Gastrocnemius medialis (tissue), 4 donors: ENCODE data around the gene FCHSD1. TPM values are rescaled to one million over a fixed set of nuclear protein-coding genes. Genes with fewer than 3 reads are reported as not detected.

Source experiments
- ATAC-seq, 2 donors: fragments of 150-250 bp; one replicate each; pipeline ENCODE4 v1.9.1; 2016
- DNase-seq, 2 donors: peaks; one replicate each; pipeline ENCODE4 v3.0.0-alpha.2; 2019
- H3K27ac ChIP-seq, 4 donors: fragments of 200-600 bp; sonication (generic); 1 replicate in 1 of 4; 2 replicates in 3 of 4; pipeline ENCODE4 v1.5.1; 2016 to 2018; ENCODE audit warnings: mild to moderate bottlenecking in 2 of 4, moderate library complexity in 1 of 4
- H3K27me3 ChIP-seq, 3 donors: fragments of 200-600 bp; sonication (generic) in 2 of 3; 1 replicate in 1 of 3; 2 replicates in 2 of 3; pipeline versions ENCODE4 v1.5.1 to v1.6.0; 2016 to 2019; ENCODE audit warnings: mild to moderate bottlenecking in 1 of 3, moderate library complexity in 1 of 3
- H3K36me3 ChIP-seq, 2 donors: fragments of 200-600 bp; sonication (generic) in 1 of 2; one replicate each; pipeline ENCODE4 v1.5.1; 2017 to 2018
- H3K4me1 ChIP-seq, 2 donors: fragments of 200-600 bp; sonication (generic) in 1 of 2; one replicate each; pipeline ENCODE4 v1.5.1; 2016 to 2017; ENCODE audit warnings: mild to moderate bottlenecking in 2 of 2
- H3K4me3 ChIP-seq, 4 donors: fragments of 200-600 bp; sonication (generic) in 3 of 4; 1 replicate in 1 of 4; 2 replicates in 3 of 4; pipeline ENCODE4 v1.5.1; 2016 to 2019; ENCODE audit warnings: mild to moderate bottlenecking in 2 of 4
- H3K9me3 ChIP-seq, 3 donors: fragments of 200-600 bp; sonication (generic) in 2 of 3; 1 replicate in 1 of 3; 2 replicates in 2 of 3; pipeline ENCODE4 v1.5.1; 2016 to 2019
- CTCF ChIP-seq, 5 experiments: fragments of 450-650 bp in 3 of 5; fragments of 200-600 bp in 2 of 5; sonication (generic) in 2 of 5; IDR thresholded peaks in 4 of 5; conservative IDR thresholded peaks in 1 of 5; 1 replicate in 4 of 5; 2 replicates in 1 of 5; pipeline ENCODE4 v1.5.1; 2016 to 2019; ENCODE audit warnings: antibody characterized with exemption in 5 of 5, mild to moderate bottlenecking in 3 of 5, moderate library complexity in 3 of 5
- POLR2A ChIP-seq, 2 donors: fragments of 450-650 bp; IDR thresholded peaks; one replicate each; pipeline ENCODE4 v1.6.1; 2017; ENCODE audit warnings: antibody characterized with exemption in 2 of 2, mild to moderate bottlenecking in 2 of 2, moderate library complexity in 2 of 2
- in situ Hi-C, 4 donors: fragments of 200-750 bp; cut with MboI; loops; one replicate each; pipeline versions ENCODE4 v1.15.0 to v1.8.0; 2017; ENCODE audit warnings: low sequenced_read_pairs in 4 of 4
- intact Hi-C: fragments of 100-400 bp; cut with DNase I; formaldehyde crosslinking; loops from one replicate; pipeline ENCODE4 v1.15.1; 2023; ENCODE audit warnings: low total_unique reads
- total RNA-seq, 4 donors: library from RNA; depleted of rRNA; stranded (reverse); fragments of >200 nt; gene quantifications; one replicate each; pipeline versions ENCODE4 v1.1.0 to v1.2.3, GENCODE V29; 2016

Gene FCHSD1
- total RNA-seq, 4 donors from 2014 or later = 0.32 to 2.6 (median 0.65) TPM

GRCh38 chr5:141630570-141631140 is 20.6 kb downstream of the FCHSD1 start:
- H3K27ac ChIP-seq = no peak overlapping the region
- intact Hi-C loops (loop anchor here (5.0 kb wide), 1 partner anchor 38 kb away; no protein-coding TSS in a partner anchor), in situ Hi-C loops (loop anchor here in 1 of 4 donors (5.0 kb wide), 1 partner anchor 43 kb away; no protein-coding TSS in a partner anchor)
- H3K36me3 ChIP-seq = peaks cover 0 to 51% of the 10 kb centered on the region in 2 donors
- no peaks in the 10 kb centered on the region for H3K27me3 ChIP-seq
- H3K4me3 ChIP-seq = no peak overlapping the region
- ATAC-seq = no peak
- TF ChIP-seq CTCF (IDR thresholded peaks at IDR 0.05 in 4 of 5, conservative IDR thresholded peaks at IDR 0.05 in 1 of 5) = no peak
- TF ChIP-seq POLR2A (IDR thresholded peaks at IDR 0.05) = no peak
- DNase-seq = no peak
- no peaks in the 10 kb centered on the region for H3K9me3 ChIP-seq
- peaks cover 8 to 16% of the 10 kb centered on the region in 2 donors for H3K4me1 ChIP-seq

GRCh38 chr5:141628175-141628788 is 22.9 kb downstream of the FCHSD1 start:
- peaks cover 0 to 70% of the 10 kb centered on the region in 2 donors for H3K36me3 ChIP-seq
- no peak for TF ChIP-seq POLR2A (IDR thresholded peaks at IDR 0.05)
- no peak for TF ChIP-seq CTCF (IDR thresholded peaks at IDR 0.05 in 4 of 5, conservative IDR thresholded peaks at IDR 0.05 in 1 of 5)
- no peak overlapping the region for H3K27ac ChIP-seq
- in situ Hi-C loops (no loop called here), intact Hi-C loops (no loop called here)
- no peaks in the 10 kb centered on the region for H3K9me3 ChIP-seq
- peaks cover 0 to 10% of the 10 kb centered on the region in 2 donors for H3K4me1 ChIP-seq
- no peak overlapping the region for H3K4me3 ChIP-seq
- DNase-seq = no peak
- no peak for ATAC-seq
- H3K27me3 ChIP-seq = no peaks in the 10 kb centered on the region

GRCh38 chr5:141623611-141624010 is 27.6 kb downstream of the FCHSD1 start:
- Histone ChIP-seq H3K27ac (no peak overlapping the region), H3K9me3 (no peaks in the 10 kb centered on the region), H3K4me3 (no peak overlapping the region), H3K27me3 (no peaks in the 10 kb centered on the region), H3K4me1 (peaks cover 0 to 3% of the 10 kb centered on the region in 2 donors), H3K36me3 (peaks cover 0 to 69% of the 10 kb centered on the region in 2 donors)
- TF ChIP-seq POLR2A (IDR thresholded peaks at IDR 0.05) = no peak
- intact Hi-C loops = no loop called here
- in situ Hi-C loops = loop anchor here in 2 of 4 donors (5.0 kb wide), 1 partner anchor 36 kb away; no protein-coding TSS in a partner anchor
- DNase-seq = no peak
- ATAC-seq = no peak

GRCh38 chr5:141623186-141623585 is 28.0 kb downstream of the FCHSD1 start:
- Histone ChIP-seq H3K4me3 (no peak overlapping the region), H3K36me3 (peaks cover 0 to 65% of the 10 kb centered on the region in 2 donors), H3K4me1 (peaks cover 0 to 3% of the 10 kb centered on the region in 2 donors), H3K27ac (no peak overlapping the region), H3K27me3 (no peaks in the 10 kb centered on the region), H3K9me3 (no peaks in the 10 kb centered on the region)
- in situ Hi-C loops (loop anchor here in 2 of 4 donors (5.0 kb wide), 1 partner anchor 36 kb away; no protein-coding TSS in a partner anchor), intact Hi-C loops (no loop called here)
- TF ChIP-seq CTCF (IDR thresholded peaks at IDR 0.05 in 4 of 5, conservative IDR thresholded peaks at IDR 0.05 in 1 of 5) (no peak), POLR2A (IDR thresholded peaks at IDR 0.05) (no peak)
- no peak for ATAC-seq
- DNase-seq = no peak
